ENCODE results near the gene GBGT1.

- TF ChIP-seq CTCF (IDR thresholded peaks at IDR 0.05) (no peak), EP300 (IDR thresholded peaks at IDR 0.05) (no peak), POLR2AphosphoS5 (IDR thresholded peaks at IDR 0.05) (no peak), POLR2A (IDR thresholded peaks at IDR 0.05) (no peak)
These were observed 2.2 kb downstream of the GBGT1 start for GRCh38 chr9:133161547-133161950.

Measured in gastroesophageal sphincter (tissue), 3 donors.